GM12875 (cell line): ENCODE results near the gene SLC6A5.

Experiments
- H3K4me3 ChIP-seq: one replicate; pipeline ENCODE4 v1.5.1; 2011; ENCODE audit warnings: low read depth, low read length, control low read depth
- CTCF ChIP-seq: IDR thresholded peaks from 2 replicates; pipeline ENCODE4 v1.5.1; 2011; ENCODE audit warnings: low read depth, mild to moderate bottlenecking, control low read depth, inconsistent platforms, low read length, moderate library complexity, borderline replicate concordance; ENCODE audit not compliant: insufficient read depth

SLC6A5 gene

GRCh38 chr11:20597680-20598484 lies 1.5 kb upstream of the SLC6A5 start:
- H3K4me3 ChIP-seq: no peak overlapping the region
- TF ChIP-seq CTCF: no peak

DNA sequence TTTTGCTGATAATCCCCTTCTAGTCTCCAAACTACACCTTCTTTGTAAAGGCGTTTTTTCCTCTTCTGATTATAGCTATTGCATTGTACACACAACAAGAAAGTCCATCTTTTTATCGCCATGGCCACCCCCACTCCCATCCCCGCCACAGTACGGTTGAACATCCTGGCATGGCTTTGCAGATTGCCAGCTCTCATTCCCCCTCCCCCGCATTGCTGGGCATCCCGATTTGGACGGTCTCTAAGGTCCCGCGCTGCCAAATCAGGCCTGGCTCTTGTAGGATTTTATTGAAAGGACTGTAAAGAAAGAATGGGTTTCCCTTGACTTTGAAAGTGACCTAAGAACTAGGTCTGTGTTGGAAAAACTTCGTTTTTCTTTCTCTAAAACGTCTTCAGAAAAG lies 916 bp upstream of the SLC6A5 start:
- TF ChIP-seq CTCF: no peak
- H3K4me3 ChIP-seq: no peak overlapping the region

GRCh38 chr11:20600020-20600346 lies 575 bp downstream of the SLC6A5 start:
- TF ChIP-seq CTCF: no peak
- no peak overlapping the region for H3K4me3 ChIP-seq

- TF ChIP-seq CTCF: no peak
- no peak overlapping the region for H3K4me3 ChIP-seq
Measured at GRCh38 chr11:20600551-20600950, 1.1 kb downstream of the SLC6A5 start.

DNA sequence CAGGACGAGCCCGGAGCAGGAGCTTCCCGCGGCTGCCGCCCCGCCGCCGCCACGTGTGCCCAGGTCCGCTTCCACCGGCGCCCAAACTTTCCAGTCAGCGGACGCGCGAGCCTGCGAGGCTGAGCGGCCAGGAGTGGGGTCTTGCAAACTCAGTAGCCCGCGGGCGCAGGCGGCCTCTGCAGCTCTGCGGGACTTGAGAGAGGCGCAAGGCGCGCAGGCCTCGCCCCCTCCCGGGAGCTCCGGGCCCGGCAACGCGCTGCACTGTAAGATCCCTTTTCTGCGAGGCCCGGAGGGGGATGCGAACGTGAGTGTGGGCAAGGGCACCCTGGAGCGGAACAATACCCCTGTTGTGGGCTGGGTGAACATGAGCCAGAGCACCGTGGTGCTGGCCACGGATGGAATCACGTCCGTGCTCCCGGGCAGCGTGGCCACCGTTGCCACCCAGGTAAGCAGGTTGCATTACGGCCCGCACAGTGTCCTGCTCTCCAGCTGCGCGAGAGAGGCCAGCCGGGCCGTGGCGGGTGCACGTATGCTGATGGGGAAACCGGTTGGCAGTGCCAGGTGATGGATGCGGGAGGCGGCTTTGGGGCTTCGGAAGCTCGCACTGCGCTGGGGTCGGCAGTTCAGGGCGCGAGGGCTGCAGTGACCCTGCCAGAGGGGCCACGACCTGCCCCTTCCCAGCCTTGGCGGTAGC lies 2.0 kb downstream of the SLC6A5 start:
- H3K4me3 ChIP-seq: no peak overlapping the region
- no peak for TF ChIP-seq CTCF

- H3K4me3 ChIP-seq: no peak overlapping the region
- TF ChIP-seq CTCF: no peak
Measured at GRCh38 chr11:20604295-20604803, 4.9 kb downstream of the SLC6A5 start.
